Right renal cortex interstitium (tissue), 3 donors: ENCODE data around the gene ERCC6L2. TPM values are rescaled to one million over a fixed set of nuclear protein-coding genes. Genes with fewer than 3 reads are reported as not detected.
A peak's percentile ranks its signal among the peaks of the same experiment; 100 is the strongest.

Source experiments
- DNase-seq, 3 donors: peaks; one replicate each; pipeline ENCODE4 v3.0.0-alpha.2; 2013; ENCODE audit warnings: low read depth in 3 of 3, low spot score in 2 of 3
- polyA plus RNA-seq, 3 donors: library from polyadenylated mRNA; unstranded; fragments of 120-200 nt; gene quantifications; one replicate each; pipeline ENCODE4 v1.2.1, GENCODE V29; 2013; ENCODE audit not compliant: insufficient read length in 3 of 3

ERCC6L2 gene
- polyA plus RNA-seq, 3 donors: 48.0 to 55.7 (median 53.6) TPM

GRCh38 chr9:95864852-95865580, 10.5 kb upstream of the ERCC6L2 start:
- DNase-seq: no peak

GRCh38 chr9:95870352-95870751, 5.1 kb upstream of the ERCC6L2 start:
- no peak for DNase-seq

- no peak for DNase-seq
These were observed 4.6 kb upstream of the ERCC6L2 start for GRCh38 chr9:95870906-95871305.

- no peak for DNase-seq
These were observed 1.0 kb upstream of the ERCC6L2 start for GRCh38 chr9:95874303-95874988.

- peak; percentile 25 to 38 (median 34) for DNase-seq
These were observed 544 bp upstream of the ERCC6L2 start for GRCh38 chr9:95874989-95875304.

- no peak for DNase-seq
These were observed 600 bp downstream of the ERCC6L2 start for GRCh38 chr9:95876138-95876444.

- no peak for DNase-seq
These were observed 1.1 kb downstream of the ERCC6L2 start for GRCh38 chr9:95876595-95876994.

GRCh38 chr9:95877984-95878383, 2.5 kb downstream of the ERCC6L2 start:
- no peak for DNase-seq

- DNase-seq: no peak
These were observed 4.1 kb downstream of the ERCC6L2 start for GRCh38 chr9:95879591-95879990.

- DNase-seq: peak; percentile 63 to 69 (median 67)
These were observed 4.7 kb downstream of the ERCC6L2 start for GRCh38 chr9:95880021-95880690.

GRCh38 chr9:95887926-95888497, 12.5 kb downstream of the ERCC6L2 start:
- DNase-seq: no peak

- no peak for DNase-seq
These were observed 15.1 kb downstream of the ERCC6L2 start for GRCh38 chr9:95890594-95890993.

GRCh38 chr9:95891067-95891671, 15.7 kb downstream of the ERCC6L2 start:
- DNase-seq: no peak

- no peak for DNase-seq
These were observed 17.2 kb downstream of the ERCC6L2 start for GRCh38 chr9:95892690-95893089.

GRCh38 chr9:95896580-95896979, 21.1 kb downstream of the ERCC6L2 start:
- DNase-seq: no peak

GRCh38 chr9:95901506-95901905, 26.0 kb downstream of the ERCC6L2 start:
- DNase-seq: no peak

- no peak for DNase-seq
These were observed 27.9 kb downstream of the ERCC6L2 start for GRCh38 chr9:95903398-95903797.

- DNase-seq: no peak
These were observed 32.3 kb downstream of the ERCC6L2 start for GRCh38 chr9:95907794-95908193.

GRCh38 chr9:95910023-95910707, 34.7 kb downstream of the ERCC6L2 start:
- DNase-seq: no peak

- DNase-seq: no peak
These were observed 35.4 kb downstream of the ERCC6L2 start for GRCh38 chr9:95910770-95911340.
